Osteocyte (in vitro differentiated cells): Measurements from ENCODE around the gene ENTHD1. TPM values are rescaled to one million over a fixed set of nuclear protein-coding genes. Genes with fewer than 3 reads are reported as not detected.

Source experiments
- DNase-seq: peaks from one replicate; pipeline ENCODE4 v3.0.0; 2021; ENCODE audit warnings: mixed read lengths; ENCODE audit not compliant: unreplicated experiment; ENCODE audit errors: extremely low spot score
- H3K27ac Mint-ChIP-seq: one replicate; pipeline ENCODE4 v1.8.0; 2021; ENCODE audit warnings: mild to moderate bottlenecking, mixed read lengths; ENCODE audit not compliant: unreplicated experiment
- H3K27me3 Mint-ChIP-seq: one replicate; pipeline ENCODE4 v1.8.0; 2021; ENCODE audit warnings: mixed read lengths; ENCODE audit not compliant: unreplicated experiment
- H3K36me3 Mint-ChIP-seq: one replicate; pipeline ENCODE4 v1.8.0; 2021; ENCODE audit warnings: mixed read lengths; ENCODE audit not compliant: unreplicated experiment
- H3K4me1 Mint-ChIP-seq: one replicate; pipeline ENCODE4 v1.8.0; 2021; ENCODE audit warnings: mixed read lengths; ENCODE audit not compliant: unreplicated experiment
- H3K4me3 Mint-ChIP-seq: one replicate; pipeline ENCODE4 v1.8.0; 2021; ENCODE audit warnings: mild to moderate bottlenecking, moderate library complexity, mixed read lengths; ENCODE audit not compliant: unreplicated experiment
- H3K9me3 Mint-ChIP-seq: one replicate; pipeline ENCODE4 v1.8.0; 2021; ENCODE audit warnings: mixed read lengths; ENCODE audit not compliant: unreplicated experiment
- total RNA-seq: library from RNA; stranded (reverse); gene quantifications from 2 replicates; pipeline ENCODE4 v1.2.1, GENCODE V29; 2021
- TF ChIP-seq, protein P1 (sequence below): fragments of 200-600 bp; sonication (generic); IDR thresholded peaks from 2 replicates; pipeline ENCODE4 v1.5.0; 2021; ENCODE audit warnings: antibody characterized with exemption, mild to moderate bottlenecking, moderate library complexity

Gene ENTHD1
- total RNA-seq, 1 donor from 2014 or later, result not detected

DNA sequence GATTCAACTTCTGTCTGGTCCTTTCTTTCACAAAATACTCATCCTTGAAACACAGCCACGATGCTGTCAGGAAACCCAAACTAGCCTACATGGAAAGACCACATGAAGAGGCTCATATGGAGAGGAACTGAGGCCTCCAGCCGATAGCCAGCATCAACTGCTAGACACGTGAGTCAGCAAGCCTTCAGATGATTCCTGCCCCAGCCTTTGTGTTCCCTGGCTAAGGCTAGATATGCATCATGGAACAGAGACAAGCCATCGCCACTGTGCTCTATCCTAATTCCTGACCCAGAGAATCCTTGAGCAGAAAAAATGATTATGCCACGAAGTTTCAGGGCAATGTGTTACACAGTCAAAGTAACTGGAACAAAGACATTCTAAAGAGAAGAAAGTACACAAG, 75.5 kb downstream of the ENTHD1 start:
- no peak overlapping the region for H3K27ac Mint-ChIP-seq
- H3K4me3 Mint-ChIP-seq, result no peak overlapping the region
- H3K4me1 Mint-ChIP-seq, result peaks cover 23% of the 10 kb centered on the region
- TF ChIP-seq, protein P1, sequence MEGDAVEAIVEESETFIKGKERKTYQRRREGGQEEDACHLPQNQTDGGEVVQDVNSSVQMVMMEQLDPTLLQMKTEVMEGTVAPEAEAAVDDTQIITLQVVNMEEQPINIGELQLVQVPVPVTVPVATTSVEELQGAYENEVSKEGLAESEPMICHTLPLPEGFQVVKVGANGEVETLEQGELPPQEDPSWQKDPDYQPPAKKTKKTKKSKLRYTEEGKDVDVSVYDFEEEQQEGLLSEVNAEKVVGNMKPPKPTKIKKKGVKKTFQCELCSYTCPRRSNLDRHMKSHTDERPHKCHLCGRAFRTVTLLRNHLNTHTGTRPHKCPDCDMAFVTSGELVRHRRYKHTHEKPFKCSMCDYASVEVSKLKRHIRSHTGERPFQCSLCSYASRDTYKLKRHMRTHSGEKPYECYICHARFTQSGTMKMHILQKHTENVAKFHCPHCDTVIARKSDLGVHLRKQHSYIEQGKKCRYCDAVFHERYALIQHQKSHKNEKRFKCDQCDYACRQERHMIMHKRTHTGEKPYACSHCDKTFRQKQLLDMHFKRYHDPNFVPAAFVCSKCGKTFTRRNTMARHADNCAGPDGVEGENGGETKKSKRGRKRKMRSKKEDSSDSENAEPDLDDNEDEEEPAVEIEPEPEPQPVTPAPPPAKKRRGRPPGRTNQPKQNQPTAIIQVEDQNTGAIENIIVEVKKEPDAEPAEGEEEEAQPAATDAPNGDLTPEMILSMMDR, result no peak
- no peaks in the 10 kb centered on the region for H3K9me3 Mint-ChIP-seq
- H3K36me3 Mint-ChIP-seq, result no peaks in the 10 kb centered on the region
- H3K27me3 Mint-ChIP-seq, result no peaks in the 10 kb centered on the region
- no peak for DNase-seq

DNA sequence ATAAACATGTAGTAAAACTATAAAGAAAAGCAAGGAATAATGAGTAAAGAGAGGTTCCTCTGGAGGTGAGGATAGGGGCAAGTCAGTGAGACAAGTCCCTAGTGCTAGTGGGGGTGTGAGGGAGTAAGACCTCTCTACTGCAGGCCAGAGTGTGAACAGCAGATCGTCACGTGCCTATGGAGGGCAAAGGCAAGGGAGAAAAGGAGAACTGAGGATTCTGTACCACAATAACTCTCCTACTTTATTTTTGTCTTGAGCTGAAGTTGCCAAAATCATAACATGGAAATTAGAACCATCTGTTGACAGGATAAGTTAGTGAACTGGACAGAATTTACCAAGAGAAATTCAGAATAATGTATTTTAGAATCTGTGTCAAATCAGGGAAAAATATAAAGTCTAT, 77.6 kb downstream of the ENTHD1 start:
- TF ChIP-seq, protein P1, result no peak
- Mint-ChIP-seq H3K27me3 (no peaks in the 10 kb centered on the region), H3K9me3 (no peaks in the 10 kb centered on the region), H3K36me3 (no peaks in the 10 kb centered on the region), H3K27ac (no peak overlapping the region), H3K4me3 (no peak overlapping the region), H3K4me1 (peaks cover 23% of the 10 kb centered on the region)
- DNase-seq, result no peak

DNA sequence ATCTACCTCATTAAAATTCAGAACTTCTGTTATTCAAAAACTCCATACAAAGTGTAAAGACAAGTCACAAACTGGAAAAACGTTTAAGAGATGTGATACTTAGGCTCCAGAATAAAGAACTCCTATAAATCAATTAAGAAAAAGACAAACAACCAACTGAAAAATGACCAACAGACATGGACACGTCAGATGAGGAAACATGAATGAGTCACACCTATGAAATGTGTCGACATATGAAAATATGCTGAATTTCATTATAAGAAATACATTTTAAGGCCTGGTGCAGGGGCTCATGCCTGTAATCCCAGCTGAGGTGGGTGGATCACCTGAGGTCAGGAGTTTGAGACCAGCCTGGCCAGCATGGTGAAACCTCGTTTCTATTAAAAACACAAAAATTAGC, 78.7 kb downstream of the ENTHD1 start:
- no peak for DNase-seq
- no peaks in the 10 kb centered on the region for H3K36me3 Mint-ChIP-seq
- TF ChIP-seq, protein P1, result no peak
- peaks cover 13% of the 10 kb centered on the region for H3K4me1 Mint-ChIP-seq
- no peaks in the 10 kb centered on the region for H3K9me3 Mint-ChIP-seq
- no peak overlapping the region for H3K27ac Mint-ChIP-seq
- no peak overlapping the region for H3K4me3 Mint-ChIP-seq
- no peaks in the 10 kb centered on the region for H3K27me3 Mint-ChIP-seq

DNA sequence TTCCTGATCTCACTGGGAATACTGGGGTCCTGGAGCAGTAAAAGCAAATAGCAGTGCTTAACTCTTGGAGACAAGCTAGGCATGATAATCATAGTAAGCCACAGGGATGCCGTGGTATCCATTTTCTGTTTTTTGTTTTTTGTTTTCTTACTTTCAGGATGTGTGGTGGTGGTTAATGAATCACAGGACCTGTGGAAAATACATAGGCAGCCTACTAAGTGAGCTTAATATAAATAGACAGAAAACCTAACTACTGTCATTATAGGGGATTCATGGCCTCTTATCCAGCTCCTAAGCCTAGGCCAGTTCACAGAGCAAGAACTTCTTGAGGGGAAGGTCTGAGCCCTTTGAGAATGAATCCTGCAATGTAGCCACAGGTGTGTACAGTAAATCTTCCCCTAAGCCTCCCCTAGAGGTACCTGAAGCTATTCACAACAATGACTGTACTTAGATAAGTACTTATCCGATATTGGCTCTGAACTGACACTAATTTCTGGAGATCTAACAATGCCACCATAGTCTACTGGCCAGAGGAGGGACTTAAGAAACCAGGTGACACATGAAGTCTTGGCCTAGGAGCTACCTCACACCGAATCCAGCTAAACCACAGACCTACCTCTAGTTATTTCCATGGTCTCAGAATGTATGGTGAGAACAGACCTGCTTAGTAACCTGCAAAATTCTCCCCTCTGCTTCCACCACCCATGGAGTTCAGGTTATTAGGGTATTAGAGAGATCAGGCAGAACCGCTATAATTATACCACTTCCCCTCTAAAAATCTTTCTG, 83.6 kb downstream of the ENTHD1 start:
- no peak overlapping the region for H3K4me3 Mint-ChIP-seq
- TF ChIP-seq, protein P1, result no peak
- H3K27me3 Mint-ChIP-seq, result peaks cover 40% of the 10 kb centered on the region
- H3K9me3 Mint-ChIP-seq, result no peaks in the 10 kb centered on the region
- peaks cover 3% of the 10 kb centered on the region for H3K4me1 Mint-ChIP-seq
- H3K36me3 Mint-ChIP-seq, result no peaks in the 10 kb centered on the region
- no peak for DNase-seq
- H3K27ac Mint-ChIP-seq, result no peak overlapping the region

DNA sequence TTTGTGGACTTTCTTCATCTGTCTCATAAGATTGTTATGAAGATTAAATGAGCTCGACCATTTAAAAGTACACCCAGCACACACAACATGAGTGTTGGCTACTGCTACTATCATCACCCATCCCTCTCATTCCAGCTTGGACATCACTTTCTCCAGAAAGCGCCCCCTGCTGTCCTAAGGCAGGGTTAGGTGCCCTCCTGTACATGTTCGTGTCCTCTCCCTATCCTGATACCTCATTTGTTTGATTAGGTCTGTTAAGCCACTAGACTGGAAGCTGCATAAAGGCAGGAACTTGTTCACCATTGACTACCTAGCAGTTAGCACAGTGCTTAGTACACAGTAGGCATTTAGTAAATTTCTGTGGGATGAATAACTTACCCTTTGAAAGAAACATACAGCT, 85.5 kb downstream of the ENTHD1 start:
- TF ChIP-seq, protein P1, result peak; percentile 10
- Mint-ChIP-seq H3K9me3 (no peaks in the 10 kb centered on the region), H3K36me3 (no peaks in the 10 kb centered on the region), H3K27me3 (peaks cover 54% of the 10 kb centered on the region), H3K4me3 (no peak overlapping the region), H3K27ac (no peak overlapping the region), H3K4me1 (no peaks in the 10 kb centered on the region)
- no peak for DNase-seq
